Measurements from ENCODE around the gene PRR15. TPM values are rescaled to one million over a fixed set of nuclear protein-coding genes. Genes with fewer than 3 reads are reported as not detected.

The PRR15 gene
- total RNA-seq, 4 donors from 2014 or later = 0.42 to 0.65 TPM; not detected in 2

DNA sequence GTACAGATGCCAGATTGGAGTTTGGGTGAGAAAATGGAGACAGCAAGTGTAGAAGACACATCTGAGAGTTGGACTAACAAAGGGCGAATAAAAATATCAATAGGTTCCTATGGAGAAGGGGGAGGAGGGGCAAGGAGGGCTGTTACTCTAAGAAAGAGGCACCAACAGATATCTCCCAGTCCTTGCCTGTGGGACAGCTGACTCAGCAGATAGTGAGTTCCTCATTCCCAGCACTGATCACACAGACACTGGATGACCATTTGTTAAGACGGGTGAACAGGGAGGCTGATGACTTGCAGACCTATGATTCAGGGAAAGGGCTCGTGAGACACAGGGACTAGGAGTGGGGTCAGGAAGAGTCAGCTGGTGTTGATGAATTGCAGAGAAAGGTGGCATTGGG is 5.7 kb upstream of the PRR15 start:
- Histone ChIP-seq H3K27me3 (peaks cover 0 to 29% (median 9%) of the 10 kb centered on the region in 4 donors), H3K4me3 (no peak overlapping the region), H3K4me1 (peaks cover under 1 to 7% (median 4%) of the 10 kb centered on the region in 4 donors), H3K27ac (replicated peaks in 1 of 4) (no peak overlapping the region), H3K36me3 (no peaks in the 10 kb centered on the region), H3K9me3 (peaks cover 0 to 4% (median 0%) of the 10 kb centered on the region in 4 donors)
- TF ChIP-seq, protein P1, sequence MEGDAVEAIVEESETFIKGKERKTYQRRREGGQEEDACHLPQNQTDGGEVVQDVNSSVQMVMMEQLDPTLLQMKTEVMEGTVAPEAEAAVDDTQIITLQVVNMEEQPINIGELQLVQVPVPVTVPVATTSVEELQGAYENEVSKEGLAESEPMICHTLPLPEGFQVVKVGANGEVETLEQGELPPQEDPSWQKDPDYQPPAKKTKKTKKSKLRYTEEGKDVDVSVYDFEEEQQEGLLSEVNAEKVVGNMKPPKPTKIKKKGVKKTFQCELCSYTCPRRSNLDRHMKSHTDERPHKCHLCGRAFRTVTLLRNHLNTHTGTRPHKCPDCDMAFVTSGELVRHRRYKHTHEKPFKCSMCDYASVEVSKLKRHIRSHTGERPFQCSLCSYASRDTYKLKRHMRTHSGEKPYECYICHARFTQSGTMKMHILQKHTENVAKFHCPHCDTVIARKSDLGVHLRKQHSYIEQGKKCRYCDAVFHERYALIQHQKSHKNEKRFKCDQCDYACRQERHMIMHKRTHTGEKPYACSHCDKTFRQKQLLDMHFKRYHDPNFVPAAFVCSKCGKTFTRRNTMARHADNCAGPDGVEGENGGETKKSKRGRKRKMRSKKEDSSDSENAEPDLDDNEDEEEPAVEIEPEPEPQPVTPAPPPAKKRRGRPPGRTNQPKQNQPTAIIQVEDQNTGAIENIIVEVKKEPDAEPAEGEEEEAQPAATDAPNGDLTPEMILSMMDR (IDR thresholded peaks at IDR 0.05) = no peak
- TF ChIP-seq POLR2AphosphoS5 (IDR thresholded peaks at IDR 0.05) = no peak
- no peak for TF ChIP-seq POLR2A (IDR thresholded peaks at IDR 0.05; ENCODE audit: low read depth)
- TF ChIP-seq EP300 (IDR thresholded peaks at IDR 0.05) = no peak
- 43% methylated on average over 3 of the region's 3 CpGs for WGBS
- intact Hi-C loops (cut with DNase I) = no loop called here
- DNase-seq (ENCODE audit: extremely low spot score) = no peak

DNA sequence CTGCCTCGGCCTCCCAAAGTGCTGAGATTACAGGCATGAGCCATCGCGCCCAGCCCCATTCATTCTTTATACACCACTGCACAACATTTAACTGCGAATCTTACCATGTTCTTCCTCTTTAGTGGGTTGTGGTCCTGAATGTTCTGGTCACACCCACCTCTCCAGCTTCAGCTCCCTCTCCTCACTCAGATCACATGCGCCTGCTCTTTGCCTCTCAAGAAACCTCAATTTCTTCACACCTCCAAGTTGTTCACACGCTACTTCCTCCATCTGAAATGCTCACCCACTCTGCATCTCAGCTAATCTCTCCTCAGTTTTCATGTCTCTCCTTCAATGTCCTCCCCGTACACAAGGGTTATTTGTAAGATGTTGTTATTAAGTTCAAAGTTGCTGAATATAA is 2.4 kb upstream of the PRR15 start:
- TF ChIP-seq POLR2A (IDR thresholded peaks at IDR 0.05; ENCODE audit: low read depth) (no peak), EP300 (IDR thresholded peaks at IDR 0.05) (no peak), POLR2AphosphoS5 (IDR thresholded peaks at IDR 0.05) (no peak)
- TF ChIP-seq, protein P1 (IDR thresholded peaks at IDR 0.05) = no peak
- intact Hi-C loops (cut with DNase I) = no loop called here
- no peak overlapping the region for H3K4me3 ChIP-seq
- H3K4me1 ChIP-seq = peaks cover 28 to 40% (median 37%) of the 10 kb centered on the region in 4 donors
- H3K9me3 ChIP-seq = no peaks in the 10 kb centered on the region
- WGBS = 88% methylated on average over 7 of the region's 7 CpGs
- DNase-seq (ENCODE audit: extremely low spot score) = no peak
- no peaks in the 10 kb centered on the region for H3K36me3 ChIP-seq
- H3K27me3 ChIP-seq = peaks cover 6 to 62% (median 35%) of the 10 kb centered on the region in 4 donors
- H3K27ac ChIP-seq (replicated peaks in 1 of 4) = no peak overlapping the region

DNA sequence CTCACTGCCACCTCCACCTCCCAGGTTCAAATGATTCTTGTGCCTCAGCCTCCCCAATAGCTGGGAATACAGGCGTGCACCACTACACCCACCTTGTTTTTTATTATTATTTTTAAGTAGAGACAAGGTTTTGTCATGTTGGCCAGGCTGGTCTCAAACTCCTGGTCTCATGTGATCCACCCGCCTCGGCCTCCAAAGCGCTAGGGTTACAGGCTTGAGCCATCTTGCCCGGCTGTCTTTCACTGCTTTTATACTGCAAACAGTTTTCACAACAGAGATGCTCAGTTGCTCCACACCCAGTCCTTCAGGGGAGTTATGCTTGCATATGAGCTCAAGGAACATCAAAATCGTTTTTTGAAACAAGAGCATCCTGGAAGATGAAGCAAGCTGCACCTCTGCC is 1.3 kb upstream of the PRR15 start:
- peaks cover 6 to 72% (median 41%) of the 10 kb centered on the region in 4 donors for H3K27me3 ChIP-seq
- intact Hi-C loops (cut with DNase I) = no loop called here

DNA sequence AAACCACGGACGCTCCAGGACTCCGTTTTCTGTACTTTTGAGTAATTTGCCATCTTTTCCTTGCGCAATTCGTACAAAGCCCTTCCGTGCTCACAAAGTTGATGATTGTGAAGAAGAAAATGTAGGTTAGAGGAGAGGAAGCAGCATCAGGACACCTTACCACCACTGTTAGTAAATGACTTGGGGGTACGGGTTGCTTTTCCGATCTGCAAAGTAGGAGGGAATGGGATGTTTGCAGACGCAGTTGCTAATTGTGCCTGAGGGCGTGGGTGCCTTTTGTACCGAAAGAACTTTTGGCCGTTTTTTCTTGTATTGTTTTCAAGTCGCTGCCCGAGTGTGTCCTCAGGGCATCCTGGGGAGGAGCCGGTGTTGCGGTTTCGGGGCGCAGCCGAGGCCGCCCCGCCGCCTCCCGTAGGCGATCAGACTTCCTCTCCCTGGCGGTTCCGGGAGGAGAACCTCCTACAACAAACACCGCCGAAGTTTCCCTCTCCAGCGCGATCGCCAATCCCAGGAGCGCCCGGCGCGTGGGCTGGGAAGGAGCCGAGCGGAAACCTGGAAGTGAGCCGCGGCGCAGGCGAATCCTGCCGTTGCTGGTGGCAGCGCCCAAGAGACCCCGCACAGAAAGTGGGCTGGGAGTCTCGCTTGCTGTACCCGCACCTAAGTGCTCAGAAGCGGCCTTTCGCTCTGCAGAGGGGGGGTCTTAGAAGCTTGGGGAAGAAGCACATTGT is 1.0 kb downstream of the PRR15 start:
- Histone ChIP-seq H3K4me3 (peak overlapping the region; percentile 56 to 67 (median 58)), H3K27ac (replicated peaks in 1 of 4) (peak overlapping the region in 3 of 4 donors; percentile 2 to 40 (median 8)), H3K9me3 (no peaks in the 10 kb centered on the region), H3K4me1 (peaks cover 32 to 47% (median 42%) of the 10 kb centered on the region in 4 donors), H3K36me3 (no peaks in the 10 kb centered on the region), H3K27me3 (peaks cover 6 to 85% (median 41%) of the 10 kb centered on the region in 4 donors)
- DNase-seq (ENCODE audit: extremely low spot score) = no peak
- intact Hi-C loops (cut with DNase I) = no loop called here
- TF ChIP-seq, protein P1 (IDR thresholded peaks at IDR 0.05) = no peak
- TF ChIP-seq EP300 (IDR thresholded peaks at IDR 0.05) (no peak), POLR2AphosphoS5 (IDR thresholded peaks at IDR 0.05) (no peak), POLR2A (IDR thresholded peaks at IDR 0.05; ENCODE audit: low read depth) (no peak)
- under 1% methylated on average over 19 of the region's 48 CpGs for WGBS

More for the DNA sequence above, 1.3 kb upstream of the PRR15 start:
- Histone ChIP-seq H3K4me3 (no peak overlapping the region), H3K9me3 (no peaks in the 10 kb centered on the region), H3K27ac (replicated peaks in 1 of 4) (no peak overlapping the region), H3K4me1 (peaks cover 32 to 47% (median 42%) of the 10 kb centered on the region in 4 donors), H3K36me3 (no peaks in the 10 kb centered on the region)
- DNase-seq (ENCODE audit: extremely low spot score) = no peak
- WGBS = 83% methylated on average over 6 of the region's 6 CpGs
- TF ChIP-seq EP300 (IDR thresholded peaks at IDR 0.05) = no peak
- TF ChIP-seq POLR2A (IDR thresholded peaks at IDR 0.05; ENCODE audit: low read depth) = no peak
- no peak for TF ChIP-seq POLR2AphosphoS5 (IDR thresholded peaks at IDR 0.05)
- TF ChIP-seq, protein P1 (IDR thresholded peaks at IDR 0.05) = no peak

All from esophagus muscularis mucosa (tissue), 4 donors.